ENCODE data around the gene HECTD2. TPM values are rescaled to one million over a fixed set of nuclear protein-coding genes. Genes with fewer than 3 reads are reported as not detected.
"Not testable (repeated sequence)": the region's sequence is repeated elsewhere in the genome, so short reads cannot be mapped to it uniquely, and the experiment has no call there.

HECTD2 gene
- total RNA-seq, 1 donor, result 17.8 TPM

DNA sequence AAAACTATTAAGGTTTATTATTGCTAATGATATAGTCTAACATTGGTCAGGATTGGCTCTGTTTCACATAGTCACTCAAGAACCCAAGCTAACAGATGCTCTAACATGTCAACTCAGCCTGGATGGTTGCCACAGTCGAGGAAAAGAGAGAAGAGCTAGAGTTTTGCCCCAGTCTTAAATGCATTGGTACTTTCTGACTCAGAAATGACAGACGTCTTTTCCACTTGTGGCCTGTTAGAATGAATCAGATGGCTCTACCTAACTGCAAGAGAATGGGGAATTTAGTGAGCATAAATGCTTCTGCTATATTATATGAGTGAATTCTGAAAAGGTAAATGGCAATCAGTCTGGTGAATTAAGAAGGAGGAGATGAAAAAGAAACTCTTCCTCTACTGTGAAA lies 13.9 kb downstream of the HECTD2 start:
- DNase-seq (ENCODE audit: low read depth), result no peak
- H3K4me3 ChIP-seq (ENCODE audit: low read depth, low read length), result no peak overlapping the region
- TF ChIP-seq, protein P1, sequence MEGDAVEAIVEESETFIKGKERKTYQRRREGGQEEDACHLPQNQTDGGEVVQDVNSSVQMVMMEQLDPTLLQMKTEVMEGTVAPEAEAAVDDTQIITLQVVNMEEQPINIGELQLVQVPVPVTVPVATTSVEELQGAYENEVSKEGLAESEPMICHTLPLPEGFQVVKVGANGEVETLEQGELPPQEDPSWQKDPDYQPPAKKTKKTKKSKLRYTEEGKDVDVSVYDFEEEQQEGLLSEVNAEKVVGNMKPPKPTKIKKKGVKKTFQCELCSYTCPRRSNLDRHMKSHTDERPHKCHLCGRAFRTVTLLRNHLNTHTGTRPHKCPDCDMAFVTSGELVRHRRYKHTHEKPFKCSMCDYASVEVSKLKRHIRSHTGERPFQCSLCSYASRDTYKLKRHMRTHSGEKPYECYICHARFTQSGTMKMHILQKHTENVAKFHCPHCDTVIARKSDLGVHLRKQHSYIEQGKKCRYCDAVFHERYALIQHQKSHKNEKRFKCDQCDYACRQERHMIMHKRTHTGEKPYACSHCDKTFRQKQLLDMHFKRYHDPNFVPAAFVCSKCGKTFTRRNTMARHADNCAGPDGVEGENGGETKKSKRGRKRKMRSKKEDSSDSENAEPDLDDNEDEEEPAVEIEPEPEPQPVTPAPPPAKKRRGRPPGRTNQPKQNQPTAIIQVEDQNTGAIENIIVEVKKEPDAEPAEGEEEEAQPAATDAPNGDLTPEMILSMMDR (IDR thresholded peaks at IDR 0.05; ENCODE audit: insufficient read depth, low read length), result no peak

DNA sequence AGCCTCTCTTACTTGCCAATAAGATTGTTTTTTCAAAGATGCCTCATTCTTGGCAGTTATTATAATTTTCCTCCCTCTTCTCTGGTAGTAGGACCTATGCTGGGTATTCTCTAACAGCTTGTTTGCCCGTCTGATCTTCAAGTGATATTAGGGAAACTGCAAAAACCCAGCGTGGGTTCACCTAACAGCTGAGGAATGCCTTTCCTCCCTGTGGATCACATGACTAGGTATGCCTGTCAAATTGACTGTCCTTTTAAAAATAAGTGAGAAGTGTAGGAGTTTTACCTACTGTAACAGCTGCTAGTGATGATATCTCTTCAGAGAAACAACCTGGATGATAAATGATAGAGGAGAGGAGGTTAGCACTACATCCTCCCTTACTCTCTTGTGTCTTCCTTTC lies 22.0 kb downstream of the HECTD2 start:
- no peak for DNase-seq (ENCODE audit: low read depth)
- TF ChIP-seq, protein P1 (IDR thresholded peaks at IDR 0.05; ENCODE audit: insufficient read depth, low read length), result no peak
- H3K4me3 ChIP-seq (ENCODE audit: low read depth, low read length), result no peak overlapping the region

DNA sequence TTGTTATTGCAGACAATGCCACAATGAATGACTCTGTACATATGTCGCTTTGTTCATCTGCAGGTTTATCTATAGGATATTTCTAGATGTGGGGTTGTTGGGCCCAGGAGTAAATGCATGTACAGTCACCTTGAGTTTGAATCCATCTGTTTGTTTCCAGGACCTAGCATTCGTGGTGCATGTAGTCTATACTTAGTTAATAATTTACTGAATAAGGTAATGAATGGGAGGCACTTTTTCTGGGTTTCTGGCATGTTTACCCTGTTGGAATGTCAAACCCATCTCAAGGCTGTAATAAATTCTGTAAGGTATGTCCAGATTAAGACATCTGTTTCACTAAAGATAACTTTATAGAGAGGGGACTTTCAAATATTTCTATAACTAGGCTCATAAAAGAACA lies 23.5 kb downstream of the HECTD2 start:
- TF ChIP-seq, protein P1 (IDR thresholded peaks at IDR 0.05; ENCODE audit: insufficient read depth, low read length), result no peak
- no peak overlapping the region for H3K4me3 ChIP-seq (ENCODE audit: low read depth, low read length)
- DNase-seq (ENCODE audit: low read depth), result no peak

DNA sequence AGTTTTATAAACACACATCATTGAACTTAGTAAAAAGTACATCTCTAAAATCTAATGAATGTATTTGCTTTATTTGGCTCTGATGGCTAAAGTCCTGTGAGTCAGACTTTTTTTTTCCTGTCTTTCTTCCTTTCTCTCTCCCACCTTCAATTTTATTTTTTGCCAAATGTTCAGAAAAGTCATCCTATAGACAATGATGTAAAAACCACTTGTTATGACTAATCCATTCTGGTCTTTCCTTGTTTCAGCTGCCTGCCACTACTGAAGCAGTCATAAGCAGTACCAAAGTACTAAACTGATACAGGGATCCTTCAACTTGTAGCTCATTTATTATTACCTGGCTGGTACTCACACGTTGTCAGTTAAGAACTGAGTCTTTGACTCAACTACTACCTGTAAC lies 23.9 kb downstream of the HECTD2 start:
- H3K4me3 ChIP-seq (ENCODE audit: low read depth, low read length), result no peak overlapping the region
- DNase-seq (ENCODE audit: low read depth), result peak; percentile 58
- TF ChIP-seq, protein P1 (IDR thresholded peaks at IDR 0.05; ENCODE audit: insufficient read depth, low read length), result no peak

DNA sequence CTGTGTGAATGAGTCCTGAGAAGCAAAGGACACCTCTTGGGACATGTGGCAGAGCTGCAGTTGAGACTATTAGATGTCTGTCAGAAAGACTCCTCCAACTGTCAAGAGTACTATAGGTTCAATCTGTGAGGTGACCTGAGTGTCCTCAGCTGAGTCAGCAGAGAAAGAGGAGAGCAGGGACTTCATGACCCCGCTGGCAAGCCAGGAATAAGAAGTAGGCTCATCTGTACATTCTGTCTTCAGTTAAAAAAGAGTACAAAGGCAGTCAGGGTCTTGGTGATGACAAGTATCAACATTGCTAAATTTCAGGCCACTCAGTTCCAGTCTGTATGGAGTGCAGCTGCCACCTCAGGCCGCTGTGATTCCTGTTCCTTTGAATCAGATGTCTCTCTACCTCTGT lies 25.1 kb downstream of the HECTD2 start:
- no peak for DNase-seq (ENCODE audit: low read depth)
- TF ChIP-seq, protein P1 (IDR thresholded peaks at IDR 0.05; ENCODE audit: insufficient read depth, low read length), result no peak
- H3K4me3 ChIP-seq (ENCODE audit: low read depth, low read length), result no peak overlapping the region

DNA sequence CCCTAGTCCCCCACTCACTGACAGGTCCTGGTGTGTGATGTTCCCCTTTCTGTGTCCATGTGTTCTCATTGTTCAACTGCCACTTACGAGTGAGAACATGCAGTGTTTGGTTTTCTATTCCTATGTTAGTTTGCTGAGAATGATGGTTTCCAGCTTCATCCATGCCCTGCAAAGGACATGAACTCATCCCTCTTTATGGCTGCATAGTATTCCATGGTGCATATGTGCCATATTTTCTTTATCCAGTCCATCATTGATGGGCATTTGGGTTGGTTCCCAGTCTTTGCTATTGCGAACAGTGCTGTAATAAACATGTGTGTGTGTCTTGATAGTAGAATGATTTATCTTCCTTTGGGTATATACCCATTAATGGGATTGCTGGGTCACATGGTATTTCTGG lies 28.1 kb downstream of the HECTD2 start:
- DNase-seq (ENCODE audit: low read depth); H3K4me3 ChIP-seq (ENCODE audit: low read depth, low read length): not testable (repeated sequence)

DNA sequence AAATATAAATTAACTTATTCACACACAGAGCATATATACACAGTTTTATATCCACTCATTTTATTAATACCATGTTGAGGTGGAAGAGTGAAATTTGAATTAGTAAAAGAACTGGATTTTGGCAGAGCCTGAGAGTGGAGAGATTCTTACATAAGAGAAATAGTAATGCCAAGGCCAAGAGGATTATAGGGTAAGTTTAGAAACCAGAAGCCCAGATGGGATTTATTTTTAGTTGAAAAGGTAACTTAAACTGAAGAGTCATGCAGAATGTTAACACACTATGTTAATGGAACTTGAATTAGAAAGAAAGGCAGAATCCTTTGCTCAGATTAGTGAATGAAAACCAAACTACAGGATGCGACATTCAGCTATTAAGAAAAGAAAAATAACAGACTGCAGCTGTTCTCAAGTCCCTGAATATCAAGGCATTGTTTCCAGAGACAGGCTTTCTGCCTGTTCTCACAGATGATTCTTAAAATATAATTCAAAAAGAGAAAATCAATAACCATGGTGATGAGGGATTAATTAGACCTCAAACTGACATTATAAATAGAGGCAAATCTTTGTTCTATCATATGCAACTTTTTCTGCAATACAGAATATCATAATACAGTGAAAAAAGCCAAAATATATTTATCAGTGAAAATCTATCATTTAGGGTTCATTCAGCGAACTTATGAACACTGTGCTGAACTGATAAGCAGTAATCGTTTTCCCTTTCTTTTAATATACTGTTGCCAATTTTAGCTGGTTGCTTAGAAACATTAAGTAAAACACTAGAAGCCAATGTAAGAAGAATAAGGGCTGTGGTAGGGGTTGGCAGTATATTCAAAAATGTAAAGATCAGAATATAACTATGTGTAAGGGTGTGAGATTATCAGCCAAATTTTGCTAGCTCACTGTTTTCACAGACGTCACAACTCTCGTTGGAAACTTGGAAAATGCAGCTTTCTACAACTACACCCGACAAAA lies 34.4 kb downstream of the HECTD2 start:
- DNase-seq (ENCODE audit: low read depth), result peak; percentile 13
- TF ChIP-seq, protein P1 (IDR thresholded peaks at IDR 0.05; ENCODE audit: insufficient read depth, low read length), result no peak
- H3K4me3 ChIP-seq (ENCODE audit: low read depth, low read length), result no peak overlapping the region

All from fibroblast of the aortic adventitia (primary cell).